Measurements from ENCODE around the gene E4F1.

E4F1 gene

GRCh38 chr16:2204416-2205103, 18.8 kb upstream of the E4F1 start:
- Histone ChIP-seq H3K27me3 (ENCODE audit: insufficient read depth, low read length, poor library complexity) (no peaks in the 10 kb centered on the region), H3K4me1 (ENCODE audit: insufficient read depth, low read length) (peaks cover 33% of the 10 kb centered on the region), H3K4me2 (ENCODE audit: insufficient read depth, low read length) (peak overlapping the region; percentile 96), H3K79me2 (ENCODE audit: insufficient read depth, low read length) (peaks cover 31% of the 10 kb centered on the region), H3K9ac (ENCODE audit: low read depth, low read length) (peak overlapping the region; percentile 91), H4K20me1 (ENCODE audit: insufficient read depth, low read length) (no peaks in the 10 kb centered on the region), H3K9me3 (ENCODE audit: insufficient read depth, low read length, severe bottlenecking) (no peaks in the 10 kb centered on the region), H3K4me3 (ENCODE audit: low read depth in 1 of 2, low read length in 2 of 2) (peak overlapping the region; percentile 80 to 89; a peak in 3 of 4 replicates), H3K27ac (ENCODE audit: low read length) (peak overlapping the region; percentile 99), H3K36me3 (ENCODE audit: insufficient read depth, low read length) (peaks cover 30% of the 10 kb centered on the region), H2AFZ (ENCODE audit: low read depth, low read length) (peak overlapping the region; percentile 99)
- DNase-seq (no peak), ATAC-seq (ENCODE audit: insufficient read depth, low read depth) (peak; percentile 8; the same call in 2 of the 3 replicates)
- TF ChIP-seq, protein P1, sequence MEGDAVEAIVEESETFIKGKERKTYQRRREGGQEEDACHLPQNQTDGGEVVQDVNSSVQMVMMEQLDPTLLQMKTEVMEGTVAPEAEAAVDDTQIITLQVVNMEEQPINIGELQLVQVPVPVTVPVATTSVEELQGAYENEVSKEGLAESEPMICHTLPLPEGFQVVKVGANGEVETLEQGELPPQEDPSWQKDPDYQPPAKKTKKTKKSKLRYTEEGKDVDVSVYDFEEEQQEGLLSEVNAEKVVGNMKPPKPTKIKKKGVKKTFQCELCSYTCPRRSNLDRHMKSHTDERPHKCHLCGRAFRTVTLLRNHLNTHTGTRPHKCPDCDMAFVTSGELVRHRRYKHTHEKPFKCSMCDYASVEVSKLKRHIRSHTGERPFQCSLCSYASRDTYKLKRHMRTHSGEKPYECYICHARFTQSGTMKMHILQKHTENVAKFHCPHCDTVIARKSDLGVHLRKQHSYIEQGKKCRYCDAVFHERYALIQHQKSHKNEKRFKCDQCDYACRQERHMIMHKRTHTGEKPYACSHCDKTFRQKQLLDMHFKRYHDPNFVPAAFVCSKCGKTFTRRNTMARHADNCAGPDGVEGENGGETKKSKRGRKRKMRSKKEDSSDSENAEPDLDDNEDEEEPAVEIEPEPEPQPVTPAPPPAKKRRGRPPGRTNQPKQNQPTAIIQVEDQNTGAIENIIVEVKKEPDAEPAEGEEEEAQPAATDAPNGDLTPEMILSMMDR (IDR thresholded peaks at IDR 0.05; ENCODE audit: borderline replicate concordance, extremely low read depth, low read length, poor library complexity, severe bottlenecking), result no peak
- no peak for TF ChIP-seq EZH2 (IDR thresholded peaks at IDR 0.05; ENCODE audit: borderline replicate concordance, low read depth, low read length, severe bottlenecking)

DNA sequence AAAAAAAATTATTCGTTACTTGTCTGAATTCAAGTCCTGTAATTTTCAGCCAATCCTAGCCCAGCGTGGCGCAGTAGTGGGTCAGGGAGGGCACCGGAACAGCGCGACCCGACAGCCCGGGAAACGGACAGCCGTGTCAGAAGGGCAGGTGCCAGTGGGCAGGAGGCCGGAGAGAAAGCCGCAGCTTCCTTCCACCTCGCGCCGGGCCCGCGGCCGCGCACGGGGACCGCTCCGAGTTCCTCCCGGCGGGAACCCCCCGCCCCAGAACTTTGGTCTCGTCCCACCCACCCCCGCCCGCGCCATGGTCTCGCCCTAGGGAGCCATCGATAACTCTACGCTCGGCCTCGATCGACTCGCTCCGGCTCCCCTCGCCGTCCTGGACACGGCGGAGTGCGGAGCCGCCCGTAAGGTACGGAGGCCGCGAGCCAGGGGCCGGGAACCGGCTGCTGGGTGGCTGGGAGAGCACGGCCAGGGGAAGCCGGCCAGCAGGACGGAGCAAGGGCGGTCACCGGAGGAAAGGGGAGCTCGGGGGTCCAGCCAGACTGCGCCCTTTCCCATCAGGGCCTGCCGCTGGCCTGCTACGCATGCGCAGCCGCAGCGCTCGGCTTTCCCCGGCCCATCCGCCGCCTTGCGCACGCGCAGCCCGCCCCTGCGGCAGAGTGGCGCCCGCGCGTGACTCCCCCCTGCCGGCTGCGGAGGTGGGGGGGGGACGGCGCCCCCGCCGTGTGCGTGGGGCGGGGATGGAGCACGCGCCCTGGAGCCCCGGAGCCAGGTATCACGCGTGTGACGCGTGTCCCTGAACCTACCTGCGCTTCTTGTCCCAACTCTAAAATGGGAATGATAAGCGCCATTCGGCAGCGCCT, 18.1 kb upstream of the E4F1 start, which contains the start of gene MLST8:
Gene MLST8, plus strand, starts transcription at position 351 of the 863 bp plus-strand sequence. CDS start 632 bp downstream, outside the sequence.
- peak; percentile 69 for ATAC-seq (ENCODE audit: insufficient read depth, low read depth)
- TF ChIP-seq, protein P1 (IDR thresholded peaks at IDR 0.05; ENCODE audit: borderline replicate concordance, extremely low read depth, low read length, poor library complexity, severe bottlenecking), result peak; percentile 30
- TF ChIP-seq EZH2 (IDR thresholded peaks at IDR 0.05; ENCODE audit: borderline replicate concordance, low read depth, low read length, severe bottlenecking), result no peak
- Histone ChIP-seq H4K20me1 (ENCODE audit: insufficient read depth, low read length) (peaks cover 5% of the 10 kb centered on the region; the same call in 1 of the 2 replicates), H3K9ac (ENCODE audit: low read depth, low read length) (peak within 1 kb of the TSS; percentile 91), H3K36me3 (ENCODE audit: insufficient read depth, low read length) (peaks cover 38% of the 10 kb centered on the region), H2AFZ (ENCODE audit: low read depth, low read length) (peak within 1 kb of the TSS; percentile 99), H3K9me3 (ENCODE audit: insufficient read depth, low read length, severe bottlenecking) (no peaks in the 10 kb centered on the region), H3K4me3 (ENCODE audit: low read depth in 1 of 2, low read length in 2 of 2) (peak within 1 kb of the TSS; percentile 80 to 89), H3K27ac (ENCODE audit: low read length) (peak within 1 kb of the TSS; percentile 99), H3K27me3 (ENCODE audit: insufficient read depth, low read length, poor library complexity) (no peaks in the 10 kb centered on the region), H3K4me1 (ENCODE audit: insufficient read depth, low read length) (peaks cover 33% of the 10 kb centered on the region), H3K79me2 (ENCODE audit: insufficient read depth, low read length) (peaks cover 31% of the 10 kb centered on the region), H3K4me2 (ENCODE audit: insufficient read depth, low read length) (peak within 1 kb of the TSS; percentile 96)
- peak; percentile 86 for DNase-seq

- H3K4me1 ChIP-seq (ENCODE audit: insufficient read depth, low read length), result peaks cover 33% of the 10 kb centered on the region
- peak; percentile 15 for ATAC-seq (ENCODE audit: insufficient read depth, low read depth)
- no peak for TF ChIP-seq EZH2 (IDR thresholded peaks at IDR 0.05; ENCODE audit: borderline replicate concordance, low read depth, low read length, severe bottlenecking)
- no peak for DNase-seq
- peak overlapping the region; percentile 91 for H3K9ac ChIP-seq (ENCODE audit: low read depth, low read length)
- no peaks in the 10 kb centered on the region for H3K27me3 ChIP-seq (ENCODE audit: insufficient read depth, low read length, poor library complexity)
- H3K9me3 ChIP-seq (ENCODE audit: insufficient read depth, low read length, severe bottlenecking), result no peaks in the 10 kb centered on the region
- H2AFZ ChIP-seq (ENCODE audit: low read depth, low read length), result peak overlapping the region; percentile 99
- peaks cover 6% of the 10 kb centered on the region; the same call in 1 of the 2 replicates for H4K20me1 ChIP-seq (ENCODE audit: insufficient read depth, low read length)
- H3K27ac ChIP-seq (ENCODE audit: low read length), result peak overlapping the region; percentile 99
- peaks cover 44% of the 10 kb centered on the region for H3K36me3 ChIP-seq (ENCODE audit: insufficient read depth, low read length)
- peak overlapping the region; percentile 96 for H3K4me2 ChIP-seq (ENCODE audit: insufficient read depth, low read length)
- peaks cover 31% of the 10 kb centered on the region for H3K79me2 ChIP-seq (ENCODE audit: insufficient read depth, low read length)
- H3K4me3 ChIP-seq (ENCODE audit: low read depth in 1 of 2, low read length in 2 of 2), result peak overlapping the region; percentile 80 to 89
Measured at GRCh38 chr16:2205967-2206313, 17.5 kb upstream of the E4F1 start.
